Hippocampal formation (tissue), 2 donors: ENCODE measurements around the gene OR5V1.
"Not testable (repeated sequence)": the region's sequence is repeated elsewhere in the genome, so short reads cannot be mapped to it uniquely, and the experiment has no call there.

Experiments used
- DNase-seq, 2 donors: peaks; one replicate each; lab custom pipeline; 2025; lab: John Stamatoyannopoulos, UW

The OR5V1 gene

GRCh38 chr6:29368765-29369164 lies at the start of gene OR5V1:
Gene OR5V1, minus strand, starts transcription at chr6:29368865. Its CDS starts 12,670 bp downstream, at chr6:29356195.
- DNase-seq = no peak

GRCh38 chr6:29414588-29414987 lies 45.9 kb upstream of the OR5V1 start, which contains the start of gene OR12D1:
Gene OR12D1, plus strand, starts transcription at chr6:29414928.
- DNase-seq = no peak

GRCh38 chr6:29403801-29404200 lies 35.1 kb upstream of the OR5V1 start:
- no peak for DNase-seq

- no peak for DNase-seq
Observed at GRCh38 chr6:29399525-29399924, 30.9 kb upstream of the OR5V1 start.

GRCh38 chr6:29395331-29395730 lies 26.7 kb upstream of the OR5V1 start, which contains the start of gene OR12D2:
Gene OR12D2, plus strand, starts transcription at chr6:29395631. Its CDS starts 1,069 bp downstream, at chr6:29396700.
- no peak for DNase-seq

- no peak for DNase-seq
Observed at GRCh38 chr6:29388533-29388932, 19.9 kb upstream of the OR5V1 start.

- DNase-seq = no peak
Observed at GRCh38 chr6:29376003-29376402, 7.3 kb upstream of the OR5V1 start.

- no peak for DNase-seq
Observed at GRCh38 chr6:29375191-29375590, 6.5 kb upstream of the OR5V1 start, which contains the start of gene OR12D3. Gene OR12D3, minus strand, starts transcription at chr6:29375291. Its CDS starts 4 bp downstream, at chr6:29375287.

- no peak for DNase-seq
Observed at GRCh38 chr6:29355603-29356002, 13.1 kb downstream of the OR5V1 start.

GRCh38 chr6:29354980-29355379 lies 13.7 kb downstream of the OR5V1 start:
- DNase-seq = no peak

GRCh38 chr6:29349348-29349747 lies 19.3 kb downstream of the OR5V1 start:
- DNase-seq = not testable (repeated sequence)

GRCh38 chr6:29345380-29345779 lies 23.3 kb downstream of the OR5V1 start:
- no peak for DNase-seq

GRCh38 chr6:29336269-29336668 lies 32.4 kb downstream of the OR5V1 start:
- DNase-seq = no peak

GRCh38 chr6:29332676-29333075 lies 36.0 kb downstream of the OR5V1 start:
- DNase-seq = no peak

GRCh38 chr6:29325777-29326176 lies 42.9 kb downstream of the OR5V1 start:
- no peak for DNase-seq

GRCh38 chr6:29323332-29323731 lies 45.3 kb downstream of the OR5V1 start:
- DNase-seq = not testable (repeated sequence)

GRCh38 chr6:29319931-29320330 lies 48.7 kb downstream of the OR5V1 start:
- no peak for DNase-seq
